Lower lobe of right lung (tissue), 2 donors: ENCODE data around the gene FSHR. TPM values are rescaled to one million over a fixed set of nuclear protein-coding genes. Genes with fewer than 3 reads are reported as not detected.

Source experiments
- ATAC-seq, 2 donors: fragments of 200-7000 bp; cut with Tn5 transposase; one replicate each; pipeline ENCODE4 v1.9.1; 2020 to 2022; ENCODE audit warnings: mild to moderate bottlenecking in 2 of 2, moderate library complexity in 2 of 2
- DNase-seq: peaks from one replicate; pipeline ENCODE4 v3.0.0-alpha.2; 2020
- H3K27ac ChIP-seq: fragments of 200-600 bp; one replicate; pipeline ENCODE4 v1.8.0; 2022
- H3K27me3 ChIP-seq: fragments of 200-600 bp; one replicate; pipeline ENCODE4 v1.8.0; 2022; ENCODE audit warnings: low read depth
- H3K36me3 ChIP-seq: fragments of 200-600 bp; one replicate; pipeline ENCODE4 v1.8.0; 2022; ENCODE audit warnings: mild to moderate bottlenecking
- H3K4me1 ChIP-seq: fragments of 200-600 bp; one replicate; pipeline ENCODE4 v1.8.0; 2022
- H3K4me3 ChIP-seq: fragments of 200-600 bp; one replicate; pipeline ENCODE4 v1.8.0; 2022; ENCODE audit warnings: mild to moderate bottlenecking
- H3K9me3 ChIP-seq: fragments of 200-600 bp; one replicate; pipeline ENCODE4 v1.8.0; 2022
- CTCF ChIP-seq: fragments of 200-600 bp; IDR thresholded peaks from one replicate; pipeline ENCODE4 v1.8.0; 2022; ENCODE audit warnings: antibody characterized with exemption, mild to moderate bottlenecking
- intact Hi-C: fragments of 100-400 bp; cut with DNase I; formaldehyde crosslinking; loops from one replicate; pipeline ENCODE4 v1.11.0; 2022
- total RNA-seq: library from RNA; stranded (reverse); fragmentation: NEBNext Ultra II Directional; extraction: Animal tissue kit (Norgen Biotek cat#: 25700); gene quantifications from one replicate; pipeline ENCODE4 v1.2.1, GENCODE V29; 2021
- donor health status: DM: no; HTN: yes; CAD: no; lungs with severe emphysema.

Gene FSHR
- total RNA-seq, 1 donor from 2014 or later = not detected

GRCh38 chr2:49174750-49175149, 20.4 kb upstream of the FSHR start:
- no peak for TF ChIP-seq CTCF
- no peak overlapping the region for H3K27ac ChIP-seq
- H3K27me3 ChIP-seq = no peaks in the 10 kb centered on the region
- no peak overlapping the region for H3K4me3 ChIP-seq
- H3K36me3 ChIP-seq = no peaks in the 10 kb centered on the region
- no peaks in the 10 kb centered on the region for H3K4me1 ChIP-seq
- ATAC-seq (no peak), DNase-seq (no peak)
- no peaks in the 10 kb centered on the region for H3K9me3 ChIP-seq
- intact Hi-C loops = no loop called here

GRCh38 chr2:49167131-49167530, 12.8 kb upstream of the FSHR start:
- no peaks in the 10 kb centered on the region for H3K27me3 ChIP-seq
- ATAC-seq = no peak
- H3K27ac ChIP-seq = no peak overlapping the region
- H3K4me3 ChIP-seq = no peak overlapping the region
- H3K36me3 ChIP-seq = no peaks in the 10 kb centered on the region
- no peak for DNase-seq
- no peaks in the 10 kb centered on the region for H3K4me1 ChIP-seq
- no peak for TF ChIP-seq CTCF
- no peaks in the 10 kb centered on the region for H3K9me3 ChIP-seq
- intact Hi-C loops = no loop called here

GRCh38 chr2:49165662-49166061, 11.3 kb upstream of the FSHR start:
- DNase-seq (no peak), ATAC-seq (no peak)
- no peaks in the 10 kb centered on the region for H3K27me3 ChIP-seq
- intact Hi-C loops = no loop called here
- no peaks in the 10 kb centered on the region for H3K36me3 ChIP-seq
- H3K4me3 ChIP-seq = no peak overlapping the region
- H3K27ac ChIP-seq = no peak overlapping the region
- no peak for TF ChIP-seq CTCF
- H3K4me1 ChIP-seq = no peaks in the 10 kb centered on the region
- no peaks in the 10 kb centered on the region for H3K9me3 ChIP-seq

- ATAC-seq = no peak
- H3K36me3 ChIP-seq = no peaks in the 10 kb centered on the region
- H3K27ac ChIP-seq = no peak overlapping the region
- H3K9me3 ChIP-seq = no peaks in the 10 kb centered on the region
- intact Hi-C loops = no loop called here
- DNase-seq = no peak
- H3K4me3 ChIP-seq = no peak overlapping the region
- TF ChIP-seq CTCF = no peak
- H3K27me3 ChIP-seq = no peaks in the 10 kb centered on the region
- no peaks in the 10 kb centered on the region for H3K4me1 ChIP-seq
These were observed 10.4 kb upstream of the FSHR start for GRCh38 chr2:49164729-49165128.

GRCh38 chr2:49162151-49162550, 7.8 kb upstream of the FSHR start:
- intact Hi-C loops = no loop called here
- Histone ChIP-seq H3K36me3 (no peaks in the 10 kb centered on the region), H3K4me1 (no peaks in the 10 kb centered on the region), H3K4me3 (no peak overlapping the region), H3K9me3 (no peaks in the 10 kb centered on the region), H3K27me3 (no peaks in the 10 kb centered on the region), H3K27ac (no peak overlapping the region)
- no peak for TF ChIP-seq CTCF
- ATAC-seq (no peak), DNase-seq (no peak)

- no peak for TF ChIP-seq CTCF
- H3K4me3 ChIP-seq = no peak overlapping the region
- H3K4me1 ChIP-seq = no peaks in the 10 kb centered on the region
- H3K36me3 ChIP-seq = no peaks in the 10 kb centered on the region
- no peaks in the 10 kb centered on the region for H3K27me3 ChIP-seq
- no peak for DNase-seq
- intact Hi-C loops = no loop called here
- no peak for ATAC-seq
- H3K27ac ChIP-seq = no peak overlapping the region
- no peaks in the 10 kb centered on the region for H3K9me3 ChIP-seq
These were observed 576 bp upstream of the FSHR start for GRCh38 chr2:49154891-49155290.
